ENCODE results near the gene KLHL18.
A peak's percentile ranks its signal among the peaks of the same experiment; 100 is the strongest.
"Not testable (repeated sequence)": the region's sequence is repeated elsewhere in the genome, so short reads cannot be mapped to it uniquely, and the experiment has no call there.

The KLHL18 gene

GRCh38 chr3:47274652-47275051, 8.1 kb upstream of the KLHL18 start:
- no peak for DNase-seq

DNA sequence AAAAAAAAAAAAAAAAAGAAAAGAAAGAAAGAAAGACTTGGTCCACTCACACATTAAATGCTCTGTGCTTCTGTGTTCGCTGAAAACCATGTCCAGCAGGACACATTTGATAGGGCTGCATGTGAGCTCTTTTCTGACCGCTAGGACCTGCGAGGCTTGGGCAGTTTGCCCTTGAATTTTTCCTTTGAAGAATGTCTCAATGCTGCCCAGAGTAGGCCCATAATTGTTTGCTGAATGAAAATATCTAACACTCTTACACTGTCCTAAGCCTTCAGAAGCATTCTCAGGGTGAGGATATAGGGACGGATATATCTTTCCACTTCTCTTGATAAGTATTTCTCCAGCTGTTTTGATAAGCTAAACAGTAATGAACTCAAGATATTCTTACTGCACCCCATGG, 6.2 kb upstream of the KLHL18 start:
- DNase-seq: no peak

DNA sequence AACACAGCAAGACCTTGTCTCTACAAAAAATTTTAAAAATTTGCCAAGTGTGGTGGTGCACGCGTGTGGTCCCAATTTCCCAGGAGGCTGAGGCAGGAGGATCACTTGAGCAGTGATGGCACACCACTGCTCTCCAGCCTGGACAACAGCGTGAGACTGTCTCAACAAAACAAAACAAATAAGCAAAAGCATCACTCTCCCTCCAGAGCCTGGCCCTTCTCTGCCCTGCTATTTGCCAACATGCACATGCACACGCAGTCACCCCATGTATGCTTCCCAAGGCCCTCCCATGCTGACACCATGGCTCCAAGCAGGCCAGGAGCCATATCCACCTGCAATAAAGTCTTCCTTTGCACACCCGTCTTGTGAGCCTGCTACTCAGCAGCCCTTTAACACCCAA, 2.2 kb upstream of the KLHL18 start:
- DNase-seq: no peak

GRCh38 chr3:47283193-47283537, 421 bp downstream of the KLHL18 start:
- DNase-seq: peak in 1 of 5 donors; percentile 22

GRCh38 chr3:47283591-47284364, 1.0 kb downstream of the KLHL18 start:
- DNase-seq: peak in 3 of 5 donors; percentile 3 to 17 (median 3)

DNA sequence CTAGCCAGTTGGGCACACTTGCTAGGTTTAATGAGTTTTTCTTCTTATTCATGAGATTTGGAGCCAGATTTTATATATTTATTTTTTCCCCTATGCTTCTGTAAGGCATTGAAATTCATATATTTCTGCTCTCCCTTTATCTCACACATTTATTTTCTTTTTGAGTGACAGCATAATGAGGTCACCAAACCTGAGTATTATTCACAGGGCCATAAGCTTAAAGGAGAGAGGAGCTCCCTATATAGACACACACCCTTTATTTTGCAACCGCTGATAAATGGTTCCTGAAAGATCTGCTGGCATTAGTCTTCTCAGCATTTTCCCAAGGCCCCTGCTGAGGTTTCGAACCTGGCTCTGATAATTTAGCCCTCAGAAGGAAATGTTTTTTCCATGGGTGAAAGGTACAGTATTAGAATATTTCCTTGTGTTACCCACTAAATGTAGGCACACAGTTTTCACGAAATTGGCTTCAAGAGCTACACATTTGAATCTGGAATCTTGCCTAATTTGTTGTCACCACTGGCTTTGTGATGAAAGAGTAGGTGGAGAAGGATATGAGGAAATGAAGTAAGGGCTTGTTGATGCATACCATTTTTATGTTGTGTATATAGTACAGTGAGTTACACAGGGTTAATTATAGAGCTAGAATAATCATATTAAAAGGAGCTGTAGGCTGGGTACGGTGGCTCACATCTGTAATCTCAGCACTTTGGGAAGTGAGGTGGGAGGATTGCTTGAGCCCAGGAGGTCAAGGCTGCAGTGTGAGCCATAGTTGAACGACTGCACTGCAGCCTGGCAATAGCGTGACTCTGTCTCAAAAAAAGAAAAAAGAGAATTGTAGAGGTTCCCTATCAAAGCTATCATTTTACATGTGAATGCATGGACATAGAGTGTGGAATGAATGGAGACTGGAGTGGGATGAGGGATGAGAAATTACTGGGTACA, 6.5 kb downstream of the KLHL18 start:
- no peak for DNase-seq

GRCh38 chr3:47291158-47291753, 8.5 kb downstream of the KLHL18 start:
- no peak for DNase-seq

- not testable (repeated sequence) for DNase-seq
These were observed 9.1 kb downstream of the KLHL18 start for GRCh38 chr3:47291754-47292420.

DNA sequence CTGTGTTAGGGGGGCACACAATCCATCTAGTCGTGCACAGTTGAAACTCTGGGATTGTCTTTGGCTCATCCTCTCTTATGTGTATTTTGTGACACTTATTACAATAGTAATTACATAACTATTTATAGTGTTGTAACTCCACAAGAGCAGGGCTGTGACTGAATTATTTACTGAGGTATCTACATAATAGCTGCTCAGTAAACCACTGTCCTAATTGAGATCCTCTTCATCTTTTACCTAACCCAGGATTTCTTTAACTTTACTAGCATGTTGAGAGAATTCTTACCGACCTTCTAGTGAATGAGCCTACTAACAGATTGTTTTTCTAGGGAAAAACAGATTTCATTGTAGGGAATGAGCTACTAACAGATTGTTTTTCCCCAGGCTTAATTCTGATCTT, 11.1 kb downstream of the KLHL18 start:
- no peak for DNase-seq

DNA sequence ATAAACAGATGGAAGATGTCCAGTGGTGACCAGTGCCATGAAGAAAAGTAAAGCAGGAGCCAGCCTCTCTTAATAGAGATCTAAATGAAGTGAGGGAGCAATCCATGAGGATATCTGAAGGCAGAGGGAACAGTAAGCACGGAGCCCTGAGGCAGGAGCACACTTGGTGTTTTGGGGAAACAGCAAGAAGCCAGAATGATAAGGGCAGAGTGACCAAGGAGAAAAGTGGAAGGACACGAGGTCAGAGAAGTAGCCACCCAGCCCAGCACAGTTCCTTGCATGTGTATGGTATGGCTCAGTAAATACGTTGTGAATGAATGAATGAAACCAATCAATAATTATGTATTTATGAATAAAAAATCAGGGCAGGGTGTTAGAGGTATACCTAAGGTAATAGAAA, 11.6 kb downstream of the KLHL18 start:
- DNase-seq: no peak

- no peak for DNase-seq
These were observed 12.6 kb downstream of the KLHL18 start for GRCh38 chr3:47295322-47295721.

DNA sequence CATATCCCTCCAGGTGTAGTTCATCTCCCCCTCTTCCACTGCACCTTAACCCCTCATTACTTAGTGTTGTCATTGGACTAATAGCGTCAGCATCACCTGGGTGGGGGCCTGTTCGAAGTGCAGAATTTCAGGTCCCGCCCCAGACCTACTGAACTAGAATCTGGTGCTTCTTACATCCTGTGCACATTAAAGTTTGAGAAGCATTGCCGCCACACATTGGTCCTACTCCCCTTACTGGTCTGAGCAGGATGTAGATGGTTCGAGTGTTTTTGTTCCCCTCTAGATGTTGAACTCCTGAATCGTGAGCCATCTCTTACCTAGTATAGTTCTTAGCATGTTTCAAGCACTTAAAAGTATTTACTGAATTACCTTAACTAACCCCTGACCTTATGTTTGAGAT, 13.2 kb downstream of the KLHL18 start:
- DNase-seq: no peak

DNA sequence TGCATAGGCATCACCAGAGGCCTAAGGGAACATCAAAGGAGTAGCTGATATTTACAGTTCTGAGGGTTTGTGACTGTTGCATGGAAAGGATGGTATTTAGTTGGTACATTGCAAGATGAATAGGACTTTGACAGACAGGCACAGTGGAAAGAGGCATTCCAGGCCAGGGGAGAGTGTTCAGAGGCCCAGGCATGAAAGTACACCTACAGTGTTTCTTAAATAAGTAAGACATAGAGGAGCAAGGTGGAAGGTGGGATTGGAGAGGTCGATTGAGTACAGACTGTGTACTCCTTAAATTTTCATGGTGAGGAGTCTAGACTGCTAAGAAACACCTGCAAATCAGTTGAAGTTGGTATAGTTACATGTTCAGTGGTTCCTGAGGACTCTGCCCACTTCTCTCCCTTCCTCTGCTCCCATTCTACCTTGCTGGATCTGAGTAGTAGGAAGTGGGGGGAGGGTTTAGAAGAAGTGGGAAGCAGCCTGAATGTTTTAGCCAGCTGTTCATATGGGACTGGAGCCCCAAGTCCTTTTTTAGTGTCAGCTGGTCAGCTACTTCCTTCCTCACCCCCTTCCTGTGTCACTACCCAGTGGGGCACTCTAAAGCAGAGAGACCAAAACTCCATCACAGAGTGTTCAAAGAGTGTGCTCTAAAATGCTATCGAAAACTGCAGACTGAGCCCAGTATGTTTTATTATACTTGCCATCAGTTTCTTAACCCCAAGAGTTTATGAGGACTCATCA, 14.0 kb downstream of the KLHL18 start:
- no peak for DNase-seq

DNA sequence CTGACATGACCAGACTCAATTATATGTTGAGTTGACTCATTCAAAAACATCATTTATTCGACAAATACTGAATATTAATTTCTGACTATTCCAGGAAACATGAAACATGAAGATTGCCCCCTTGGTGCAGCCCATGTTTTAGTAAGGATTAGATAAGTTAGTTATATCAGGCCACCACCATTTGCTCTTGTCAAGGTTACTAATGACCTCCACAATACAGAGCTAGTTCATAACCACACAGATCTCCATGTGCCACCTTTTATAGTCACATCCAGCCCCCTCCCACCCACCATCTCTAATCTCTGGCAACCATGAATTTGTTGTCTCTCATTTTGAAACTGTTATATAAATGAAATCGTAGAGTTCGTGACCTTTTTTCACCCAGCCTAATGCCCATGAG, 15.7 kb downstream of the KLHL18 start:
- DNase-seq: no peak

DNA sequence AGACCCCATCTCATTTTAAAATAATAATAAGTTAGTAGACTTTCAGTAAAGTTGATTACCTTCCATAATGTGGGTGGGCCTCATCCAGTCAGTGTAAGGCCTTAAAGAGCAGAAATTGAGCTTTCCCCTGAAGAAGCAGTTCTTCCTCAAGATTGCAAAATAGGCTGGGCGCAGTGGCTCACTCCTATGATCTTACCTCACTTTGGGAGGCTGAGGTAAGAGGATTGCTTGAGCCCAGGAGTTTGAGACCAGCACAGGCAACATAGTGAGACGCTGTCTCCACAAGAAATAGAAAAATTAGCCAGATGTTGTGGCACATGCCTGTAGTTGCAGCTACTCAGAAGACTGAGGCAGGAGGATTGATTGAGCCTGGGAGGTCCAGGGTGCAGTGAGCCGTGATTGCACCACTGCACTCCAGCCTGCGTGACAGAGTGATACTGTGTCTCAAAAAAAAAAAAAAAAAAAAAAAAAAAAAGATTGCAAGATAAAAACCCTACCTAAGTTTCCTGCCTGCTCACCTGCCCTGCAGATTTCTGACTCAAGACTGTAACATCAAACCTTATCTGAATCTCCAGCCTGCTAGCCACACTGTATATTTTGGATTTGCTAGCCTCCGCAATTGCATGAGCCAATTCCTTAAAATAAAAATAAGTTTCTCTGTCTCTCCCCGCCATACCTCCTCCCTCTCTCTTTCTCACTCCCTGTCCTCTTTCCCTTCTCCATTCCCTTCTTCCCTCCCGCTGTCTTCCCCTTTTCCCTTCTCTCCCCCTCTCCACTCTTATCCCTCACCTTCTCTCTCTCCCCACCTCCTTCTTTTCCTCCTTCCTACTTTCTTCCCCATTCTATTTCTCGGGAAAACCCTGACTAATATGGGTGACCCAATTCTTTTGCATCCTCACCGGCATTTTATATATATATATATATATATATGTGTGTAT, 16.9 kb downstream of the KLHL18 start:
- DNase-seq: no peak

DNA sequence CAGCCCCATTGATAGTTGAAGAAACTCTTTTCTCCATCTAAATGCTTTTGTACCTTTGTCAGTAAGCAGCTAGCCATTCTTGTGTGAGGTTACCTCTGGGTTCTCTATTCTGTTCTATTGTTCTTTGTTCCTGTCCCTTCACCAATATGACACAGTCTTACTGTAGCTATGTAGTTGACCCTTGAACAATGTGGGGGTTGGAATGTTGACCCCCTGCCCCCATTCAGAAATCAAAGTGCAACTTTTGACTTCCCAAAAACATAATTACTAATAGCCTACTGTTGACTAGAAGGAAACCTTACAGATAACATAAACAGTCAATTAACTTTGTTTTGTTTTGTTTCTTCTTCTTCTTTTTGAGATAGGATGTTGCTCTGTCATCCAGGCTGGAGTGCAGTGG, 18.7 kb downstream of the KLHL18 start:
- no peak for DNase-seq

DNA sequence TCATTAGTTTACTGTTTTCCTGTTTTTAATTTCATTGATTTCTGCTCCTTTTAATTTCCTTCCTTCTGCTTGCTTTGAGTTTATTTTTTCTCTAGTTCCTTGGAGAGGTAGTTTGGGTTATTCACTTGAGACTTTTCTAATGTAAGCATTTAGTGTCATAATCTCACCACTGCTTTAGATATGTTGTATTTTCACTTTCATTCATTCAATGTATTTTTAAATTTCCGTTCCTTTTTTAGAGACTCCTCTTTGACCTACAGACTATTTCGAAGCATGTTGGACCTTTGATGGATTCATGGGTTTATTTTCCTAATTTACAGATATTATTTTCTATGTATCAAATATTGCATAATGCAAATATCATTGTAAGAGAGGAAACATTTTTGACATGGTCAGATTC, 23.3 kb downstream of the KLHL18 start:
- DNase-seq: no peak

- DNase-seq: not testable (repeated sequence)
These were observed 26.5 kb downstream of the KLHL18 start for GRCh38 chr3:47309231-47309630.

DNA sequence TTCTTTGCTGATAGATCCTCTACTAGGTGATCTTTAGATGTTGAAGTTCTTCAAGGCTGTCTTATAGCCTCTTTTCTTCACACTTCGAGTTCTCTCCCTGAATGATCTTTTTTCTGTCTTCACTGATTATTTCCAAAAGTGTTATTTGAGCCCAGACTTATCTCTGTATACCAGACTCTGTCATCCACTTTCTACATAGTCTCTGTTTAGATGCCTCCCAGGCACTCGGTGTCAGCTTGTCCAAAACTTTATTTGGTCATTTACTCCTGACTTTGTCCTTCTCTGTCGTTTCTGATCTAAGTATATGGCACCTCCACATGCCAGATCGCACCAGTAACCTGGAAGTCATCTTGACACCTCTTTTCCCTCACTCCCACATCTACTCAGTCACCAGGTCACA, 27.6 kb downstream of the KLHL18 start:
- DNase-seq: no peak

GRCh38 chr3:47313341-47314055, 30.8 kb downstream of the KLHL18 start:
- DNase-seq: no peak
